GM19099 (cell line): Measurements from ENCODE around the gene IL9.

Experiments used
- POLR2A ChIP-seq: IDR thresholded peaks from 3 replicates; pipeline ENCODE4 v1.6.1; 2011; ENCODE audit warnings: low read depth; ENCODE audit not compliant: insufficient read length; ENCODE audit errors: extremely low read depth

IL9 gene

GRCh38 chr5:135842737-135843136, 52.9 kb downstream of the IL9 start:
- TF ChIP-seq POLR2A = no peak
